Measurements from ENCODE around the gene HOXA13.

The HOXA13 gene

DNA sequence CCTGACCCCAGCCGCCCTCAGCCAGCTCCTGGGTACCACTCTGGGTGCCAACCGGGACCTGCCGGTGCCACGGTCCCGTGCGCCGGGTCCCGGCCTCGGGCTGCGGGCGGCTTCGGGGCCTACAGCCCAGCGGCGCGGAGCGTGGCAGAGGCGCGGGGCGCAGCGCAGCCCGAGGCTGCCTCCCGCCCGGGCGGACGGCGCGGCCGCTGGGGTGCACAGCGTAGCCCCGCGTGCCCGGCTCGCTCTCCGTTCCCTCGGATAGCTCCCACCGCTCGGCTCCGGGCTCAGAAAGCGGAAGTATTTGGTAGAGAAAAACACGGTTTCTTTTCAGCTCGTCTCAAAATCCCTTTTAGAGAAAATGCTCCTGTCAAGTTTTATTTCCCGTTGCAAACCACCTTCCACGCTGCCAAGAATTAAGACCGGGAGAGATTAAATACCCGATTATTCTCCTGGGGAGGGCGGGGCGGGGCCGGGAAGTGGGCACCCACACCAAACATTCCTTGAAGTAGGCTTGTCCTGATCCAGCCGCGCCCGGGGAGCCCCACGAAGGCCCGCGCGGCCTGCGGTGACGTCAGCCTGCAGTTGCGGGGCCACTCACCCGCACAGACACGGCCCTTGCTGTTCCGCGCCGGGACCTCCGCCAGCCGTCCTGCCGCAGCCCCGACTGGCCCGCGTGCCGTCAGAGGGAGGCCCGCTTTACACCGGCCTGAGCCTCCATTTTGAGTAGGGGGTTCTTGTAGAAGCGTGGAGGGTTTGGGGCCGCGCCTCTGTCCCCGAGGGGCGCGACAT, 7.2 kb downstream of the HOXA13 start:
- no peak for DNase-seq (ENCODE audit: low read depth, low spot score)

DNA sequence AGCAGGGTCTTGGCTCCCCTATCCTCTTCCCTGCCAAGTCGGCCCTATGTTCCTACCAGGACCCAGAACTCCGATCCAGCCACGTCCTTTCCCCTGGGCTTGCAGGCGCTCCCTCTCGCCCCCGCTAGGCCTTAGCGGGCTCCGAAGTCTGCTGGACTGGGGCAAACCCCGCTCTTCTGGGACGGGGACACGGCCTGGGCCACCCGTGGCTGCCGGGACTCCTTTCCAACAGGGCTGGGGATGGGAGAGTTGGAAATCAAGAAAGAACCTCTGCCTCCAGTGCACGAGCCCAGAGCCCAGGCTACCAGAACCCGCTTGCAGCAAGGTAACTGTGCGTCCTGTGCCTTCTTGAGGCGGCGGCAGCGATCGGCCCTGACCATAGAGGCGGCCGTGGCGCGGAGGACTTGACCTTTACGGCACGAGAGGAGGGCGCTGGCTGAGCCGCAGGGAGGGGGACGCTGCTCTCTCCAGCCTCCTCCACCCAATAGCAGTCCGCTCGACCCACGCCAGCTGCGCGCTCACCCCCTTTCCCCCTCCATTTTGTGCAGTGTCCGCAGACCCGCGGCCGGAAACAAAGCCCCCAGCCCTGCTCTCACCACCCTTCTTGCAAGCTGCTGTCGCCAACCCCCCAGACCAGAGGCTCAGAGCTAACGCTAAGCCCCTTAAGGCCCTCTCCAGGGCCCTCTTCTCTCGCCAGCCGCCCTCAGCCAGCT, 7.9 kb downstream of the HOXA13 start:
- no peak for DNase-seq (ENCODE audit: low read depth, low spot score)

DNA sequence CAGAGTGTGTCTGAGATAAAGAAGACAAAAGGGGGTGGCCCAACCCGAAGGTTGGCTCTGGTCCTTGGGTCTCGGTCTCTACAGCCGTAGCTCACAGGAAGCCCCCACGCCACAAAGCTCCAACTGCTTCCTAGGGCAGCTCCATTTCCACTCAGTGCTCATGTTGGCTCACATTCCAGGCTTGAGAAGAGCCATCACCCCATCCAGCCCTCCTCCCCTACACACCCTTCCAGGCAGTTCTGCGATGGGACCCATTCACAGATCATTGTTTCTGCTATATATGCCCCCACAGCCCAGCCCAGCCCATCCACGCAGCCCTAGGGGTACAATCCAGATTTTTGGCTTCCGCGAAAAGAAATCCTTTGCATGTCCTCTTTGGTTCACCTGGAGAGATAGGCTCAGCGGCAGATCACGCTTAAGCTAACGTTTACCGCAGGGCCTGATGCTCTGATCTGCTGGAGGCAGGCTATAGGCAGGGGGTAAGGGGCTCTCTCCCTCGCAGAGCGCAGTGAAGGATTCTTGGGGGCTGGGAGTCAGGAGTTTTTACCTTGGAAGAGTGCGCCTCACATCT, 8.6 kb downstream of the HOXA13 start:
- DNase-seq (ENCODE audit: low read depth, low spot score) = no peak

DNA sequence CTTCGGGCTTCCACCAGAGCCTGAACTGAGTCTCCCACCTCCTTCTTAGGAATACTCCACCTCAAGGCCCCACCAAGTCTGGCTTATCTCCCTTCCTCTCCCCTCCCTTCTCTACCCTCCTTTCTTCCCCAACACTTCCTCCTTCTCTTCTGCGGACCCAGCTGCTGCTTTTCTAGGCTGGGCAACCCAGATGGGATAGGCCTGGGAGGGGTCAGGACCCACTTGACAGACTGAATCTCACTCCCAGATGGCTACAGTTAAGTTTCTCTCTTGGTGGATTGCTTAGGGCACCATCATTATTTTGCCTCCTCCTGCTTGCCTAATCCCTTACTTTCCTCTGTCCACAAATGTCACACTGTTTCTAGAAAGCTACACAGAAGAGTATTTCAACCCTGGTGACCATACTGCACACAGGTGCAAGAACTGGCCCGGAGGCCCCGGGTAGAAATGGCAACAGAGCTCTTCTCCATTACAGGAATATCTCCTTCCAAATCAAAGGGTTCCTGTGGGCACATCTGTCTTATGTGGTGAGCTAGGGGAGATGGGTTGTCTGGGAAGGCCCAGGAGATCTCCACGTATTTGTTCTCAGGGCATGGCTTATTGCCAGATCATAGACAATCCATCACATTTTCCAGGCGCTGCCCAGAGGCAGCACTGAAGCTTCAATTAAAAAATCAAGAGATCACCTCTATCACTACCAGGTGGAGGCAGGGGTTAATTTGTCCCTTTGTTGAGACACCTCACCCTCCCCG, 9.7 kb downstream of the HOXA13 start:
- DNase-seq (ENCODE audit: low read depth, low spot score) = no peak

DNA sequence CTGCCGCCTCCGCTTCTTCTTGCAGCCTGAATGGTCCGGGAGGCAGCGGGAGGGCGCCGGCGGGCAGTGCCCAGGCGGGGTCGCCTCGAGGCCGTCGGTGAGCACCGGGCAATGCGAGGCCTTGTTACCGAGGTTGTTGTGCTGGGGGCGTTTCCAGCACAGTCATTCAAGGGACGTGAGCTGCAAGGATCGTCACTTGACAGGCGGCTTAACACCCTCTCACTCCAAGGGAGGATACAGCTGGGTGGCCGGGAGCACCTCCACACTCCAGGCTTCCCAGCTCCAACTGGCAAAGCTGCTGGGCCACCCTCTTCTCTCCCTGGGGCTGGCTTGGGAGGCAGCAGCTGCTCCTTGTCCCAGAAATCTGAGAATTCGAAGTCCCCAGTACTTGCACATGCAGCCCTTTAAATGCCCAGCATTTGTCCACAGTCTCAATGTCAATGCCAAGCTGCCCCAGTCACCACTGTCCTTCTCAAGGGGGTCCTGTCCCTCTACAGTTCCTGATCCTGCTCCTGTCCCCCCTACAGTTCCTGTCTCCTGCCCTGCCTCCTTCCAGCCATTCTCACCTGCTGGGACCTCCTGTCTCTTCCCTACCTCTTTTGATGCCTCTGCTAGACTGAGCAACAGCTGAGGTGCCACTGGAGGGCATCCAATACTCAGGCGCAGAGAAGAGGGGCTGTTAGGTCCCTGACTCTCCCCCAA, 10.4 kb downstream of the HOXA13 start:
- no peak for DNase-seq (ENCODE audit: low read depth, low spot score)

DNA sequence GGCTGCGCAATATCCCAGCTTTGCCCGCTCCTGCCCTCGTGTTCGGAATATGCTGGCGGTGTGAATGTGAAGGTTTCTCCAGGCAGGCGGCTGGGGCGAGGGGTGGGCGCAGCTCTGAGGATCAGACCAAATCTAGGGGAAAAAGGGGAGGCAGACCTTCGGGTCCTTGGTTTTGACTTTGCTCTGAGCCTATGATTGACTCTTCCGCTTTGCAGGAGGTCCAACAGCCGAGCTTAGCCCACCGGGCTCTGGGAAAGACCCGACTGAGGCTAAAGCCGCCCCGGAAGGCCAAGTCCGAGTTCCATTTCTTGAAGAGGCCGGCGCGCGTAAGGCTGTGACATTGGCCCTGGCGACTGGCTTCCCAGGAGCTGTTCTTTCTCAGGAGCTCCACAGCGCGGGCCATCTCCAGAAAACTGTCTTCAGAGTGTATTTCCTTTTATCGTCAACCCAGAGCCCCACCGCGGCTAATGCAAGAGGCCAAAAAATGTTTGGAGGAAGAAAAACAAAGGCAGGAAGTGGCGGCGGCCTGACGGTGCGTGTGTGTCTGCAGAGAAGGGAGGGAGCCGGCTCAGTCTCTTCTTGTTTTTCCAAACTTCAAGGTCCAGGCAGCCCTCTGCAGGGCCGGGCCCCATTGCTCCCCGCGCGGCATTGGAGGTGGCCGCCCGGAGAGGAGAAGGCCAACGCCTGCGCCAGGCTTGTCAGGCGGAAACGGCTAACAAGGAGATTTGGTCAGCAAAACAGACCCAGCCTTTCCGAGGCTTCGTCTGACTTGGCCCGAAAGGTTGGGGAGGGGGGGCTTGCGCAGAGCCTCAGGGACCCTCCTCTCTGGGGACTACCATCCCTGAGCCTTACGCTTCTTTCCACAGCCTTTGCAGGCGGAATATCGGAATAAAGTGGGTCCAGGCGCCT, 11.3 kb downstream of the HOXA13 start:
- no peak for DNase-seq (ENCODE audit: low read depth, low spot score)

DNA sequence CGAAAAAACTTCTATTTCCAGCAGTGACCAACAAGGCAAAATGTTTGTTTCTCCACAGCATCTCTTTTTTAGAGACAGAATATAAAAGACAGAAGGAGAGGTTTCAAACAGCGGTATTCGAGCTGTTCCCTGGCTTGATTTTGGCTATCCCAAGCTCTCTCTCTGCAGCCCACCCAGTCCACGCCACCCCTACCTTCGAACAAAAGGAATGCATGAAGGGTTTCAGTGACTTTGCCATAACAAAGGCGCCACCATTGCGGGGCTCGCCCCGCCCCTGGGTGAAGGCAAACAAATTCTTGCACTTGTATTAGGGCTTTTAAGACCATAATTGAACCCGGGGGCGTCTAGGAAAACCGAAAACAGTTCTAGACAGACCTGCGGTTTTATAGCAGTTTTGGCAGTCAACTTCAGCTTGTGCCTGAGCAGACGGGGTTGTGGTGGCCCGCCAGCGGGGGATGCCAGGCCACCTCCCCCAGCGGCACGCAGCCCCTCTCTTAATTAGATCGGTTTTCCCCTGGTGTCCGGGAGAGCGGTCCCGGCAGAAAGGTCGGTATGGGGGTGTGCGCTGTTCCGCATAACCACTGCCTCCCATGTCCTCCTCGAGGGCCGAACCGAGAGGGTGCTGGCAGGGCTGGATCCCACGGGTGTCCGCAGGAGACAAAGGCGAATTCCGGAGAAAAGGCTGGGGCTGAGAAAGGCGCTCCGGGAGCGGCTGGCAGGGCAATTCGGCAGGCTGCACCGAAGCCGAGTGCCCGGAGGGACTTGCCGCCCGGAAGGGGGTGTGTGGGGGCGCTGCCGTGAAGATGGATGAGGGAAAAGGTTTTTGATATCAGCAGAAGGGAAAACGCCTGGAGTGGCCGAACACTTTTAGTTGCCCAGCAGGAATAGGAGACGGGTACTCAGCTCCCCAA, 12.2 kb downstream of the HOXA13 start:
- no peak for DNase-seq (ENCODE audit: low read depth, low spot score)

DNA sequence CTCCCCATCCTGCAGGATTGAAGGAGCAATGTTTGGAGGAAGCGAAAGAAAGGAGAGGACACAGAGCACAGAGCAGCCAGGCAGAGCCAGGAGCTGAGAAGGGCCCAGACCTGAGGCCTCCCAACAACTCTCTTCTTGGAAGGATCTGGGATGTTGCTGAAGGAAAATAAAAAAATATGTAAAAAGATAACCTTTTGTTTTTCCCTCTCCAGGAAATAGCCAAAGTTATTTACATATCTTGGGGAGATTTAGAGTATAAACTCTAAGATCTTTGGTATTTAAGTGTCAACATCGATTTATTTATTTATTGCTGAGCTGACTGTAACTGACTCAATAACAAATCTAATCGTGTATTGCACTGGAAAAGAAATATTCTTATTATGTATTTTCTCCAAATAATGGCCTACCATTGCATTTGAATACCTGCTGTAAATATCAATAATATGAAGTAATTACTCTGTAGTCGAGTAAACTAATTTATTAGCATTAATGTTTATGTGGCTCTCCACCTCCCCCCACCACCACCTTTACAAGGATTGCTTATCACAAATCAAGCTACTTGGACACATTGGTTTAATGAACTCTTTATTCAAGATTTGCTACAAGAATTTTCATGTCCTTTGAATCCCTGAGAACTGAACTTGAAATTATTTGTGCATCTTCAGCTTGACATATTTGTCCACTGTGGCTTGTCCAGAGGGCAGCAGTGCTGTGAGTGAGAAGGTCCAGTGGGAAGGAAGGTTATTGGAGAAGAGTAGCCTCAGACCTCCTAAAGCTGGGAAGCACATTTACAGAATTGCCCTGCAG, 13.0 kb downstream of the HOXA13 start:
- no peak for DNase-seq (ENCODE audit: low read depth, low spot score)

DNA sequence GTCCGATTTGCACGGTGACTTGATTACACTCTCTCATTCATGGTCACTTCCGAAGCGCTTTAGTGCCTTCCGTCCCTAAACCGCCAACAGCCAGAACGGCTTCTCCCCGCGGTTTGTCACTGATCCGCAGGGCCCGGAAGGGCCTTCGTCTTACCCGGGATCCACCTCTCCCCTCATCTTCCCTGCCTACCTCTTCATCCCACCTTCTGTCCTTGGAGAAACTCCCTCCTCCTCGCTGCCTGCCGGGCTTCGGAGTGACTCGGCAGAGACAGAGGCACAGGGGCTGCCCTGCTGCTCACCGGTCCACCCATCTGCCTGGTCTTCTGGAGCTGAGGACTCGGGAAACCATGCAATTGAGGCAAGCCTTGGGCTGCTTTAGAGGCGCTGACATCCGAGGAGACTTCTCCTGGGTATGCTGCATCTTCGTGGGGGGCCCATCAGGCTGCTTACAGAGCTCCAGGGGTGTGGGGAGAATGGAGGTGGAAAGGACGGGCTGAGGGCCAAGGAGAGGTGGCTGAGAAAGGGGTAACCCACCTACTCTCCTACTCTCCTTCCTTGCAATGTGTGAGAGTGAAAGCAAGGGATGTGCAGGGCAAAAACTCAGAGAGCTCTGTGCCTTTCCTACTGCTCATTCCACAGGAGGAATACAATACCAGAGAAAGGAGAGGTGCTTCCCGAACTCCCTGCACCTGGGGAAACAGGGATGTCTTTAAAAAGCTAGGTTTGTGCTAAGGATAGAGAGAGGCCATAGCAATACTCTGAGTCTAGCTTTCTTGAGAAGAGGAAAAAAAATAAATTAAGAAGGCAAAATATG, 13.8 kb downstream of the HOXA13 start:
- no peak for DNase-seq (ENCODE audit: low read depth, low spot score)

DNA sequence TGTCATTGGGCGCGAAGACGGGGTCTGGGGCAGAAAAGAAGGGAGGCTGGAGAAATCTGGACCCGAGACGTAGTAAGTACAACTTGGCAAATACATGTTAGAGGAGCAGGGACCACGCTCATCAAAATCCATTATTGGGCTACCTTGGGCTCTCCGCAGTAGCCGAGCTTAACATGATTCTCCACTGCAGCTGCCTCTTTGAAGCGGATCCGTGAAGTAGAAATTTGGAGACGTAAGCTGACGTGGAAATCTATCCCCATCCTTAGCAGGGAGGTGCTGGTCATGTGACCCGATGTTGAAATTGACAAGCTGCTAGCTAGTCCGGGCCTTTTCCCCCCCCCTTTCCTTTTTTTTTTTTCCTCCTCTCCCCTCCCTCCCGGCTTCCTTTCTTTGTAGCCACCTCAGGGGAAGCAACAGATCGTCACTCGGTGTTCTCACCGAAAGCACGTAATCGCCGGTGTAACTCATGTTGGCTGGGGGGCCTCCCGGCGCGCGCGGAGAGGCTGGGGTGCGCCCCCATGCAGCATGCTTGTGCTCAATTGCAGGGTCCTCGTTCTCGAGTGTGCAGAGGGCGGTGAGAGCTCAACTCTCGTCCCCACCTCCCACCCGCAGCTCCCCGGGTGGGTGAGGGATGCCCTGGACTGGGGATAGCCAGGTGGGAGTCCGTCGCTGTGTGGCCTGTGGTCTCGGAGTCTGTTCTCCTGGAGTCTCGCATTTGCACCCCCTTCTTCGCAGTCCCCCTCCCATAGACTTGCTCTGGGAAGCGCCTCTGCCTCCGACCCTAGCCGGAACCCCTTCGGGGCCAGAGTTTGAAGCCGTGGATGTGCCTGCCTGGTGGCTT, 14.7 kb downstream of the HOXA13 start, which contains the start of gene HOXA11:
Gene HOXA11, minus strand, starts transcription at position 220 of the 841 bp plus-strand sequence. Its CDS starts 88 bp downstream, at position 132.
- DNase-seq (ENCODE audit: low read depth, low spot score) = no peak

DNA sequence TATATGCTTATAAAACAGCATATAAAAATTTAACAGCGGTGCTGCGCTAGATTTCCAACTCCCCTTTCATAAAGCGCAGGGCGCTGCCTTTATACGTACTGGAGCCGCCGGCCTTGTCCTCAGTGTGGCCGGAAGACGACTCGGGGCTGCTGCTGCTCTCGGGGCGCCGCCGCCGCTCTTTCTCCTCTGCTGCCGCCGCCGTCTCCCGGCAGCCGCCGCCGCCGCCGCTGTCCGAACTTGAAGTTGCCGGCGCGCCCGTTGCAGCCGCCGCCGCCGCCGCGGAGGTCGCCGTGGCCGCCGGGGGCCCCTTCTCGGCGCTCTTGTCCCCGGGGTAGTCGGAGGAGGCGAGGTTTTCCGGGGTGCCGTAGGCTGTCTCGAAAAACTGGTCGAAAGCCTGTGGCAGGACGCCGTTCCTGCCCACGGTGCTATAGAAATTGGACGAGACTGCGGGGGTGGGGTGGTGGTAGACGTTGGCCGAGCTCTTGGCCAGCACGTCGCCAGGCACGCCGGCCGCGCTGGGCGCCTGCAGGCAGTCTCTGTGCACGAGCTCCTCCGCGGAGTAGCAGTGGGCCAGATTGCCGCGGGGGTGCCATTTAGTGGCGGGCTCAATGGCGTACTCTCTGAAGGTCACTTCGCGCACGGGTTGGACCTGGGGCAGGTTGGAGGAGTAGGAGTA, 15.4 kb downstream of the HOXA13 start:
- no peak for DNase-seq (ENCODE audit: low read depth, low spot score)

DNA sequence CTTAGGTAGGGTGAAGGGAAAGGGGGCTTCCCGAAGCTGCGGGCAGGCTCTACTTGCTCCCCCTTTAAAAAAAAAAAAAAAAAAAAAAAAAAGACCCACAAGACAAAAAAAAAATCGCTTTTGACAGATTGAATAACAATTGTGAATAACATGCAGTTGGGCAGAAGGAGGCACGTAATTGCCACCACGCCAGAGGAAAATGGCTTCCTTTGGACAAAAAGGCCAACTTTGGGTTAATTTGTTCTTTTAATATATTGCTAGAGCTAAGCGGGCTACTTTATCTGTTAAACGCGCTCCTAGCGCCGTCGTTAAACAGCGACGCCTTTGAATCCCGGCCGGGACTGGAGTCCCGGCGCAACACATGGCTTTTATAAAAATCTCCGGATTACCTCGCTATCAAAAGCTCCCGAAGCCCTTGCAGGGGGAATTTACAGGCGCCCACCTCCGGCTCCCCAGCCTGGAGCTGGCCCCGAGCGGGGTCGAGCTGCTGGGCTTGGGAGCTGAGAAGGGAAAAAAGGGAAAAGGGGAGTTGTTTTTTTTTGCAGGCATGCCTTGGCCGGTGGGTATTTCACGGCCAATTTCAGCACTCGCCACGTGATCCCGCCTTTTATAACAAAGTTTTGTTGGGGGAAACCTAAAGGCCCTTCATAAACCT, 16.1 kb downstream of the HOXA13 start:
- DNase-seq (ENCODE audit: low read depth, low spot score) = no peak

DNA sequence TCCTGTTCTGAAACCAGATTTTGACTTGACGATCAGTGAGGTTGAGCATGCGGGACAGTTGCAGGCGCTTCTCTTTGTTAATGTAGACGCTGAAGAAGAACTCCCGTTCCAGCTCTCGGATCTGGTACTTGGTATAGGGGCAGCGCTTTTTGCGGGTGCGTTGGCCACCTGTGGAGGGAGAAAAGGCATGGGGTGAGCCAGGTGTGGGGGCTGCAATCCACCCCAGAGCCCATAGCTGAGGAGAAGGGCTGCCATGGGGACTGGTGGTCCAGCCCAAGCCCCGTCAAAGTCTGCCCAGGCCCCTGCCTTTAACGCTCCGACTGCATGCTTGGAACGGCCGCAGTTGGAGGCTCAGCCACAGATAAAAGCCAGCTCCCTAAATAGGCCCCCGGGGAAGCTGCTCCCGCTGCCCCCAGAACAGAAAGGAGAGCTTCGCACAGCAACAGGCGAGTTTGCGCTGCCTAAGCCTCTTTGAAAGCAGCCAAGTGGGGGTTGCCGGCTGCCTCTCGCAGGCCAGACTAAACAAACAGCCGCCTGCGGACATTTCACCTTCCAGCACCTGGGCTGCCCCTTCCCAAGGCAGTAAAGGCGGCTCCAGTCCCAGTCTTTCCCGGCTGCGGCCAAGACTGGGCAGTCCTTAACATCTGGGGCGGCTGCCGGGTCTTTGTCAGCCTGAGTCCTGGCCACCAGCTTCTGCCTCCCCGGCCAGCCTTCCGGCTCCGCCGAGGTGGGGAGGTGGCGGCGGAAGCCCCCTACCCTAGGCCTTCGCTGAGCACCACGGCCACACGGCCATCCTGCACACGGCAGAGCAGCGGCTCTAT, 16.8 kb downstream of the HOXA13 start:
- DNase-seq (ENCODE audit: low read depth, low spot score) = no peak

DNA sequence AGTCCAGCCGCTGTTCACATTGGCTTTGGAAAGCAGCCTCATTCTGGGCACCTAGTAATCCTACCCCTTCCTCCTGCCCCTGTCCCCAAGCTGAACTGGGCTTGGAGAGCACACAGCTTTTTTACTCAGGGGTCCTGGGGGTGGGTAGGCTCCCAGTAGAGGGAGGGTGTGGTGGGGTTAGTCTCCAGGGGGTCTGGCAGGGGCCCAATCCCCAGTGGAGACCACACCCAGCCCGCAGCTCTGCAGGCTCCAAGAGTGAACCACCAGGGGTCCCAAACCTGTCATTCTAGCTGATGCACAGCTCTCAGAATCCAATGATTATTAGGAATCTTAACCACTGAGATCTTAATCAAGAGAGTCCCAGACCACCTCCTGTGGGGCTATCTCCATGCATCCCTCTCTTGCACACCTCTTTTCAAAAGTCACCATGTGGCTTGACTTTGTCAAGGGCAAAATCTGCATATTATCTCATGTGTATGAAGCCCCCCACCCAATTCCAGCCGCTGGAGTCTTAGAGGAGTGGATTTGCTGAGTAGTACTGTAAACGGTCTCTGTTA, 17.5 kb downstream of the HOXA13 start:
- DNase-seq (ENCODE audit: low read depth, low spot score) = no peak

All from brain pericyte (primary cell).